ENCODE data around the gene LIPK.
A peak's percentile ranks its signal among the peaks of the same experiment; 100 is the strongest.

GRCh38 chr10:88661577-88661976 lies 44.5 kb upstream of the LIPK start:
- TF ChIP-seq POLR2A (IDR thresholded peaks at IDR 0.05; ENCODE audit: low read depth, low read length), result no peak
- peak; percentile 65; the same call in 1 of the 2 replicates for TF ChIP-seq SPI1 (IDR thresholded peaks at IDR 0.05; ENCODE audit: low read depth, low read length)
- no peak for TF ChIP-seq POLR2AphosphoS5 (IDR thresholded peaks at IDR 0.05; ENCODE audit: low read depth, low read length)
- no peak for TF ChIP-seq TAF1 (IDR thresholded peaks at IDR 0.05; ENCODE audit: low read depth, low read length)
